DLD1 (cell line): ENCODE measurements around the gene RASGEF1C.

Experiments
- in situ Hi-C: cut with HindIII; loops from 2 replicates; pipeline ENCODE4 v1.10.0; 2017; ENCODE audit warnings: low sequenced_read_pairs

Gene RASGEF1C

DNA sequence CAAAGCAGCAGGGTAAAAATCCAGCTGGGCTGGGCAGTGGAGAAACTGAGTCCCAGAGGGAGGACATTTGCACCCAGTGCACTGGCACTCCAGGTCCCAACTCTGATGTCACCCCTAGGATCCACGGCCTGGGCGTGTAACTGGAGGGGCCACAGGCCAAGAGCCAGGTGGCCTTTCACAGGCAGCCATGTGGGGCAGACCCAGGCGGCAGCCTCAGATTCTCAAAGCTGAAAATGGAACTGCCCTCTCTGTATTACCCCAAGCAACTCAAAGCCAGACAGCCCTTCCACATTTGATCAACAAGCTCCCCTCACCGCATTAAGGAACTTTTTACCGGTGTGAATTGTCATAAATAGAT lies 46.7 kb downstream of the RASGEF1C start:
- in situ Hi-C loops, result no loop called here

DNA sequence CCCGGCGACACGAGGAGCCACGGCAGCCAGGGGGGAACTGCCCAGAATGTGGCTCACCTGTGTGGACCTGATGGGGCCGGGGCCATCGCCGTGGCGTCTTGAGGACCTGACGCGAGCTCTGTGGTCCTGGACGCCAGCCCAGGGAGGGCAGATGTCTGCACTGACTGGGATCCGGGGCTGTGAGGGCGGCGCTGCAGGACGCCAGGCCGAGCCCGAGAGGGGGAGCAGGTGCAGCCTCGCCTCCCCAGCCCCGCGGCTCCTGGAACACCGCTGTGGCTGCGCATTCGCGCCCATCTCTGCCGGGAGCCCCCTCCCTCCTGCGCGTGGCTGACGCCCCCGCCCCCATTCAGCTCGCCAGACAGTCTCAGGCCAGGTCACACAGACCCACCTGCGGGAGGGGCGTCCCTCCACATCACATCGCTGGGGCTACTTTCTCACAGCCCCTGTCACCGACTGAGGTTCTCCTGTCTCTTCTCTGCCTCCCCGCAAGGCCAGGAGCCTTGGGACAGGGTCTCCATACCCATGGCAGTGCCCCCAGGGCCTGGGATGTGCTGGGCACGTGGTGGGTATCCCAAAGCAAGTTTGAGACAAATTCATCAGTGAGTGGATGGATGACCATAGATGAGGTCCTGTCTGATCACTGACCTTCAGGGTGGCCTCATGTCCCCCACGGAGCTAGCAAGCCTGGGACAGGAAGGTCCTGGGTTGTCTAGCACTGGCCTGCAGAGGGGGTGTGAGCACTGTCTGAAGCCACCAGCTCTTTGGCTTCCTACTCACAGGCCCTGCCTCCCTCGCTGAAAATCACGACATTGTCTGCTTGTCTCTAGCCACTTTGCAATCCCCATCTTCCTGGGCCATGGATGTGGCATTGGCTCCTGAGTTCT lies 47.3 kb downstream of the RASGEF1C start:
- in situ Hi-C loops, result no loop called here

DNA sequence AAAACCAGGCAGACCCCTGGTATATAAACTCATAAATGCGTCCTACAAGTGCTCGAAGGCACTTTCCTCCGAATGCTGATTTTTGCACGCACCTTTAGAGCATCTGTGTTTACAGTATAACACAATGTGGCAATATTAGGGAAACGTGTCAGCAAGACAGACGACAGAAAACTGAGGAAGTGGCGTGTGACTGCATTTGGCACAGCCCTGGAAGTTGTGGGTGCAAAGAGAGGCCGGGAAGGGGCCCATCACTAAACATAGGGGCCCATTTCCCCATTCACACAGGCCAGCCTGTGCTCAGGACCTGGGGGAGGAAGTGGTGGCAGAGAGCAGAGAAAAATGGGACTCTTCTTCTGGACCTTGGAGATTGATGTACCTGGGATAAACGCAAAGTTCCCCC lies 48.2 kb downstream of the RASGEF1C start:
- in situ Hi-C loops, result no loop called here

DNA sequence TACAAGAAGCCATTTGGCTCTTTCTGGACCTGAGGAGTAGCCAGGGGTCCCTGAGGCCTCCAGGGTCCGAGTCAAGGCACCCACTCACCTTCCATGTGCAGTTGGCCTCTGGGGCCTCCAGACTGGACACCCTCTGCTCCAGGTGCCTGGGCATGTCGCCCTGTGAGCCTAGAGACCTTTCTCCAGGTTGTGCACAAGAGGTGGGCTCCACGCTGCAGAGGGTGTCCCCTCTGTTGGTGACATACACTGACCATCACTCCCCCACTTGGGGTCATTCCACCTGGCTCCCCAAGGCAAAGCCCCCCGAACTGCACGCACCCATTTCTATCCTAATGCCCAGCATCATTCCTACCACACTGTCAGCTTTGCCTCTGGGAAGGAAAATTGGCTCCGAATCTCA lies 48.8 kb downstream of the RASGEF1C start:
- in situ Hi-C loops, result no loop called here

DNA sequence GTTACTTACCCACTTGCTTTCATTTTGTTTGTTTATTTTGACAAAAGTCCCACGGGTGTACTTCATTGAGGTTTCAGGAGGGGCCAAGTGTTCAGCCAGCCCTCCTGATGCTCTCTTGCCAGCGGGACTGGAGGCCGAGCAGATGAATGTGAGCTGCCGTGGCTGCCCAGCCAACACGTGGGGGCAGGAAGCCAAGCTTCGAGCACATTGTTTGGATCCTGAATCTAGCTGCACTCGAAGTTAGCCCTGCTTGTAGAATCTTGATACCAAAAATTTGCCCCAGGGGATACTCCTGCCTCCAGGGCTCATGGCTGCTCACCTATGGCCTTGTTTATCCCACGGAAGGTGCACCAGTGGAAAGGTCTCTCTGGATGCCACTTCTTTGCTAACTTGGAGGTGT lies 49.3 kb downstream of the RASGEF1C start:
- in situ Hi-C loops, result no loop called here

DNA sequence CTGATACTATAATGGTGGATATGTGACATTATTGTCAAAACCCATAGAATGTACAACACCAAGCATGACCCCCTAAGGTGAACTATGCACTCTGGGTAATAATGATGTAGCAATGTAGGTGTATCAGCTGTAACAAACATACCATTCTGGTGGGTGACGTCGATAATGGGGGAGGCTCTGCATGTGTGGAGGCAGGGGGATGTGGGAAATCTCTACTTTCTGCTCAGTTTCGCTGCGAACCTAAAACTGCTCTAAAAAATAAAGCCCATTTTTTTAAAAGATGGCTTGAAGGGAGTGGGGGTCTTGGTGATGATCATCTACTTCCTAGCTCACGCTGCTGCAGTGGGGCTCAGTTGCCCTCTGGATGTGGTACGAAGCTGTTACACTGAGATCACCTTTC lies 51.1 kb downstream of the RASGEF1C start:
- in situ Hi-C loops, result no loop called here

DNA sequence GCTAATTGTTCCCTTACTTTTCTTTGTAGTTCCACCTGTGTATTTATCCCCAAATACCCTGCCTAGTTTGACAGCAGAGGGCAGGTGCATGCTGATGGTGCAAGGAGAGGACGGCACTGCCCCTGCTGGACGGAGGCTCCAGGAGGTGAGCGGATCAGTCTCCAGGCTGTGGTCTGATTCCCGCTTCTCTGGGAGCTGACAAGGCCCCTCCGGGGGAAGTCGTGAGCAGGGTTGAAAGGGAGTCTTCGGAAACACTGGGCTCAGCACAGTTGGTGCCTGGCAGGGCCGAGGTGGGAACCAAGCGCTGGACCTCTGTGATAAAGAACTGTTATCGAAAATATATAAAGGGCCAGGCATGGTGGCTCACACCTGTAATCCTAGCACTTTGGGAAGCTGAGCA lies 52.9 kb downstream of the RASGEF1C start:
- in situ Hi-C loops, result no loop called here

DNA sequence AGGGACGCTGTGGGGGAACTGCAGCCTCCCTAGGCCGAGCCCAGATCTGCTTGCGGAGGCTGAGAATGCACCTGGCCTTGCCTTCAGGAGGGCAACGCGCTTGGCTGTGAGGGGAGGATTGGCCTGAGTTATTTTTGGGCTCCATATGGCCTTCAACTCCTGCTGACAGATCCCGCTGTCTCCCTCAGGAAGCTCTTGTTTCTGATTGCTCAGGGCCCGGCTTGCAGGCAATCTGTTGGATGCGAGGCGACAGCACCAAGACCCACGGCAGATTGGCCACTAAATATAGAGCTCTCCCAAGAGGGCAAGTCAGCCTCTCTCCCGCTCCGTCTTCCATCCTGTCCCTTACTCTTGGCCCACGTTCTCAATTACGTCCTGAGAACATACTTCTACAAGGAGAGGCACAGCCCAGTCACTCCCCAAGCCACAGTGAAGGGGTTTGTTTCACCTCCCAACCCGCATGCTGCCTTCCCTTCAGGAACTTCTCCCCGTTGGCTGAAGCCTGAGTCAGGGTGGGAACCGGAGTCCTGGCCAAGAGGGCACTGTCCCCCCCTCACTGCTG lies 53.6 kb downstream of the RASGEF1C start:
- in situ Hi-C loops, result no loop called here

DNA sequence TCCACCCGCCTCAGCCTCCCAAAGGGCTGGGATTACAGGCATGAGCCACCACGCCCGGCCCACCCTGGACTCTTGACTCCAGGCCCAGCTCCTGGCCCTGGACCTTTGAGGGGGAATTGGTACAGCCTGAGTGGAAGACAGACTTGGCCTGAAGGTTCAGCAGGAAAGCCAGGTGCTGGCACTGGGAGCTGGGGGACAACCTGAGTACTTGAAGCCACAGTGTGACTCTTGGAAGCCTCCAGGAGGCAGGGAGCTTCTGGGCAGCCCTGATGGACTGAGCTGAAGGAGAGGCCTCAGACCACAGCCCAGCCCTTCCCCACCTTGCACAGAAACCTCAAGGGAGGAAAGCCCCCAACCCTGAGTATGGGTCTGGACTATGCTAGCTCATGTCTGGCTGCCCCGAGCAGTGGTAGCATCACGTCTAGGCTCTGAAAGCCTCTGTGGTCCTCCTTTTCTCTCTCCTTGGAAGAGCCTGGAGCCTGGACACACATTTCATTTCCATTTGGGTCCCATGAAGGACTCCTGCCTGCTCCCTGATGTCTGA lies 54.1 kb downstream of the RASGEF1C start:
- in situ Hi-C loops, result no loop called here

DNA sequence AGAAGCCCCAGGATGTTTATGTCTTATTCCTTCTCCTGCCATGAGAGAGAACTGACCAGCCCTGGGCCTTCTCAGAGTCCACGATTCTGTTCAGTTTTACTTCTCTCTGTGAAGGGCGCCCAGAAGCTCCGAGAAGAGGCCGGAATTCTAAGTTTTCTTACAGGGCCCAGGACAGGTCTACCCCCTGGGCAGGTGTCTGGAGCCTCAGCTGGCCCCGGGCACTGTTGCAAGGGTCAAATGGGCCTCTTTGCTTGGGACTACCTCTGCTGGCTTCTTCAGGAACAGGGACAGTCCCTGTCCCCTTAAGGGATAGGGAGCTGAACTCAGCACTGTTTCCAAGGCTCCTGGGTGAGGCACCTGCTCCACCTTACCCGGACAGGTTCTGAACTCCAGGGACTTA lies 55.0 kb downstream of the RASGEF1C start:
- in situ Hi-C loops, result no loop called here

DNA sequence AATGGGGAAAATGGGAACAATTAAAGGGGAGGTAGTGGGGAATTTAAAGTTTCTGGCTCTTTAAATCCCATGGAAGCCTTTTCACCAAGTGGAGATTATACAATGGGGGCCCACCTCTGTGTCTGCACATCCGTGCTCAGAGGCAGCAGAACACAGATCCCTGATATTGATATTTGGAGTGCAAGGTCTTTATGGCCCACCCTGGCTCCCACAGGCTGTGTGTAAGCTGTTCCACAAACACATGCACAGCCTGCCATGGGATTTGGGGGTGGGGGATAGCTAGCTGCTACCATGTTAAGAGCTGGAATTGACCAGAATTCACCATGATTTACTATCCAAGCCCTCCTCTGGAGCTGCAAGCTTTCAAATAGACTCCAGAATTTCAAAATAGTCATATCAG lies 55.9 kb downstream of the RASGEF1C start:
- in situ Hi-C loops, result no loop called here

DNA sequence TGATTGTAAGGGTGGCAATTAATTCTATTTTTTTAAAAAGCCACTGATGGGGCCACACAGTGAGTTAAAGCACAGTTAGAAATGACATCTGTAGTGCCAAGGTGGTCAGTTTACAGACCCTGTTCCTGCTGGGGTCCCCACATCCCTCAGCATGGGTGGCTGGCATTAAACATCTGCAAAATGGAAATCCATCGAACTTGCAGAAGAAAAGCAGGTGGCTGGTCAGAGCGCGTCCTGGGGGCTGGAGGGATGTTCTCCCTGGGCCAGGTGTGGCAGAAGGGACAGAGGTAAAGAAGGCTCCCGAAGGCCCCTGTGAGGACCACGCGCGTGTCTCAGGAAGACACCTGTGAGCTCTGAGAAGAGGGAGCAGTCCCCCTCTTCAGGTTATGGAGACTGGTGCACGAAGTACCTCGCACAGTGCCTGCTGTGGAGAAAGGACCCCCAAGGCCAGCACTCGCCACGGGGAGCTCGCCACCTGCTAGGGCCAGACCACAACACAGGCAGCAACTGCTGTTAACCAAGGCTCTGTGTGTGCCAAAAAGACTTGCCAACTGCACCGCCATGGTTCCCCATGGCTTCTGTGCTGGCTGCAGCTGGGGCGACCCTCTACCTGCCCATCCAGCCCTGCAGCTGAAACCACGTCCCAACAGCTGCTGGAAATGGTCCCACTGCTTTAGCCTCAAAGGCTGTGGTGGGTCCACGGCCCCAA lies 65.2 kb downstream of the RASGEF1C start:
- in situ Hi-C loops, result no loop called here

DNA sequence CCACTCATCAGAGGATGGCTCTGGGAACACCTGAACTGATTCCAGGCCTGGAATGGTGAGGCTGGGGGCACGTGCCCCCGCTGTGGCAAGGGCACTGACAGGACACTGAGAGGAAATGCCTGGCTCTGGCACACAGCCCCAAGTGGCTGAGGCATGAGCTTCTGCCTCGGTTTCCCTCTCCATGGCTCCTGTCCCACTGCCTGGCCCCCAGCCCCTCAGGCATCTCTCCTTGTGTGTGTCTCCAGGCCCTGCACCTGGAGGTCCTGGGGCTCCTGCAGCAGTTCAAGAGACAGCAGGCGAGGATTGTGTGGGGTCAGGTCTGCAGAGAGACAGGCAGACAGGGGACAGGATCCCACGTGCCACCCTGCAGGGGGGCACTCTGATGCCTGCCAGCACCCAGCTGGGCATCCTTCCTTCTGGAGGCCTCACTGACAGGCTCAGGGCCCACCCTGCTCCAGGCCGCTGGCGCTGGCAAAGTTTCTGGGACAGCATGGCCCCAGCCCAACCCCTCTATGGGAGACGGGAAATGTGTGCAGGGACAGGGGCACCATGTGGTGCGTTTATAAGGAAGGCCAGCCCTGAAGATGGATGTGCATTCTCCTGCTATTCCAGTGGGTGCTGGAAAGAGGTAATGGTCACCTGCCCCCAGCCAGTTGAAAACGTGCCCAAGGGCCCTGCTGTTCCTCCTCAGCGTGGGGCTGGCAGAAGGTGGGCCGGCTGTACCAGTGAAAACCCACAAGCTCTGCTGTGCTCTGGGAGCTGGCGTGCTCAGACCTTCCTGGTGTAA lies 66.0 kb downstream of the RASGEF1C start:
- in situ Hi-C loops, result no loop called here

DNA sequence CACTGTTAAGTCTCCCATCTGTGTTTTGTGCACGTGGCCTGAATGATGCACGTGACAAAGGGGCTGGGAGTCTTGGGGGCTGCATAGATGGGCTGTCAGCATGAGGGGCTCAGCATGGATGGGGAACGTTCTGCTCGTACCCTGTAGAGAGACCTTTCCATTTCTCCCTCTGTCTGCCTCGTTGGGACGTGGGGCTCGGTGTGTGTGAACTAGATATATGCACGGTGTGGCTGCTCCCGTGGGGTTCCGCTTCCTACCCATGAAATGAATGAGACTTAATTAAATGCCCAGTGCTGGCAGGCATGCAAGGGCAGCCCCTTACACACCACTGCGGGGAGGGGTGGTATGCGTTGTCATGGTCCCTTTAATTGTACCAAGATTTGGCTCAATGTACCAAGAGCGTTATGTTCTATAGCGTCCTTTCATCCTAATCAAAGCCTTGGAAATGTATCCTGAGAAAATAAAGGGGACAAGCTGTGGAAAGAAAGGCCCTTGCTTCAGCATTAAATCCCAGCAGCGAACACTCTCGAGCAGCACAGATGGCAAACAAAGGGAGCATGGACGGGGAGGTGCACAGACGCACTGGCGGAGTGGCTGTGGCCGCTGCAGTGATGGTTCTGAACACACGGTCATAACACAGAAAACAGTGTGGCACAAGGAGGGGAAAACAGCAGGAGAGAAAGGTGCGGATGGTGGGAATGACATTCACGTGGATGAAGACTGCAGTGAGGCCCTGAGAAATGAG lies 66.8 kb downstream of the RASGEF1C start:
- in situ Hi-C loops, result no loop called here

DNA sequence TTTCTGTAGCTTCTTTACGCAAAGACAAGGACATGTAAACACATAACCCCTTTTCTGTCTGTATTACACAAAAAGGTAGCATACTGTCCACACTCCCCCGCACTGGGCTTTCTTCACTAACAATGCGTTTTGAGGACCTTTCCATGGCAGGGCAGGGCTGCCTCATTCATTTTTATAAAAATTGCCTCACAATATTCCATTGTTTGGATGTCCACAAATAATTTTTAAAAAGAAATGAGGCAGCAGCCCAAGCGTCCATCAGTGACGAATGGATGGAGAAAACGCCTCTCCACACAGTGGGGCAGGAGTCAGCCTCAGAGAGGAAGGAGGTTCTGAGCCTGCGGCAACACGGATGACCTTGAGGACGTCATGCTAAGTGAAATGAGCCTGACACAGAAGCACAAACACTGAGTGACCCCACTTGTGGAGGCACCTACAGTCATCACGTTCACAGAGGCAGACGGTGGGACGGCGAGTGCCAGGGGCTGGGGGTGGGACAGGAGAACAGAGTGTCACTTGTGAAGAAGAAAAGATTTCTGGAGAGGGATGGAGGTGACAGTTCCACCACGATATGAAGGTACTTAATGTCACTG lies 67.8 kb downstream of the RASGEF1C start:
- in situ Hi-C loops, result no loop called here

DNA sequence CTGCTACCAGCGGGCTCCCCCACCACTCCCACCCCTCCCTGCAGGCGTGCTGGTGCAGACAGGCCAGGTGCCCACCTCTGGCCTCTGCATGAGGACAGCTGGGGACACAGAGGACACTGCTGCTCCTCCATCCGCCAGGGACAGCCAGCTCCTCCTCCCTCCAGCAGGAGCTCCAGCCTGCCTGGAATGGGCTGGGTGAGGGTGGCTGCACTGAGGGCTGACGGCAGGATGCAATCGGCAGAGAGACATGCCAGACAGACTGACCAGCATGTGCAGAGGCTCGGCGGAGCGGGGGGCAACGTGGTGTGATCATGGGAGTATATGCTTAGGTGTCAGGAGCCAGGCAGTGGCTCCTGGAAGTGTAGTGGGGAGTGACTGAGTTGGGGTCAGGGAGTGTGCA lies 68.4 kb downstream of the RASGEF1C start:
- in situ Hi-C loops, result no loop called here

DNA sequence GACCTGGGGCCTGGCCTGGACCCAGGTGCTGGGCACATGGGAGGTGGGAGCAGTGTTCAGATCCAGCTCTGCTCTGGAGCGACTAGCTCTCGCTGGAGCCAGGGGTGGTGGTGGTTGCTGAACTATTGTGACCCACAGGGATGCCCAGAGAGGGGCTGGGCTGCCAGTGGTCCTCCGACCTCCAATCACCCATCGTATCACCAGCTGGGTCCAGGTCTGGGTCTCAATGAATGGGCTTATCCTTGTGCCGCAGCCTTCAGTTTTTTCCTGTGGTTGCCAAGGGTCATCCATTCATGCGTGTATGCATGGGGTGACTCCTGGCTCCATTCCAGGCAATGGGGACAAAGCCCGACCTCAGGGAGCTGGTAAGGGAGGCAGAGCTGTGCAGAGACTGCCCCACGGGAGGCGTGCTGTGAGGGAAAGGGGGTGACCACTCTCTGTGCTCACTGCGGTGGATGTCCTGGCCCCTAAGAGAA lies 68.9 kb downstream of the RASGEF1C start:
- in situ Hi-C loops, result no loop called here

DNA sequence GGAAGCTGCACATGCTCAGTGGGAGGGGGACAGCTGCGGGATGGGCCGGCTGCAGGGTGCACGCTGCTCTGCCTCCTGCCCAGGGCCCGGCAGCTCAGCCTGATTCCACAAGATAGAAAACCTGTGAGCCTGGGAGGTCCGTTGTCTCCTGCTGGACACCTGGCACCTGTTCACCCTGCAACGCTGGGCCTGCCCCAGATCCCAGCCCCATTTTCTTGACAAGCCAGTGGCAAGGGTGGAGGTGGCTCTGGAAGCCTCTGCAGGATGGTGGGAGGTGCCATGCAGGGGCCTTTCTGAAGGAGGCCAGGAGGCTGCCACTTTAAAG lies 69.3 kb downstream of the RASGEF1C start:
- in situ Hi-C loops, result no loop called here

DNA sequence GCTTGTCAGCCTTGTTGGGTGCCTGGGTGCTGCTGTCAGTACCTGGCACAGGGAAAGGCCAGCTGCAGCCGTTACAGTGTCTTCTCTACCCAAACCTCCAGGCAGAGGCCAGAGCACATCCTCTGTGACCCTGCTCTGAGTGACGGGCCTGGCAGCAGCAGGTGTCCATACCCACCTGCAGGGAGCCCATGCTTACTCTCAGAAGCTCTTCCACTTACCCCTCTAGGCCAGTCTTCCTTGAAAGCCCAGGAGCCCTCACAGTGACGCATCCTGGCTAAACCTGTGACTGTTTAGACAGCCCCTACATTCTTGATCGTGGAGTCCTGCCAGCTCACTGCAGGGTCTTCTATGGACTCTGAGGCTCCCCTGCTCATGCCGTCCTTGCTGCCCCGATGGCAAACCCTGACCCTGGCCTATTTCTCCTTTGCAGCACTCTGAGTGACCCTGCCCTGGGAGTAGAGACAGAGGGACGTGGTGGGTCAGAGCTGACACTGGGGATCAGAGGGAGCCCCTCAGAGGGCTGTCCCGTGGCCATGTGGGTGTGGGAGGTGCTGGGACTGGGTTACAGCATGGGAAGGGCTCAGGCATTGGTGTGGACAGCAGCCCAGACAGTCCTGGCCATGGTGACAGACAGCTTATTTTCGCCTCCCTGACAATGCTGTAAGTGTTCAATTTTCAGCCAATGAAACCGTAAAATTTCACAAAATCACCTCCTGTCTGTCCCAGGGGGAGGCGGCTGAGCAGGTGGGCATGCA lies 69.9 kb downstream of the RASGEF1C start:
- in situ Hi-C loops, result no loop called here
